NCI-H82 treated with DMSO at 0.1 percent for 48 hours (cell line): ENCODE data around the gene CD40LG.

Experiments
- DNase-seq: peaks from one replicate; lab custom pipeline; 2025; ENCODE audit not compliant: unreplicated experiment; lab: John Stamatoyannopoulos, UW

CD40LG gene

DNA sequence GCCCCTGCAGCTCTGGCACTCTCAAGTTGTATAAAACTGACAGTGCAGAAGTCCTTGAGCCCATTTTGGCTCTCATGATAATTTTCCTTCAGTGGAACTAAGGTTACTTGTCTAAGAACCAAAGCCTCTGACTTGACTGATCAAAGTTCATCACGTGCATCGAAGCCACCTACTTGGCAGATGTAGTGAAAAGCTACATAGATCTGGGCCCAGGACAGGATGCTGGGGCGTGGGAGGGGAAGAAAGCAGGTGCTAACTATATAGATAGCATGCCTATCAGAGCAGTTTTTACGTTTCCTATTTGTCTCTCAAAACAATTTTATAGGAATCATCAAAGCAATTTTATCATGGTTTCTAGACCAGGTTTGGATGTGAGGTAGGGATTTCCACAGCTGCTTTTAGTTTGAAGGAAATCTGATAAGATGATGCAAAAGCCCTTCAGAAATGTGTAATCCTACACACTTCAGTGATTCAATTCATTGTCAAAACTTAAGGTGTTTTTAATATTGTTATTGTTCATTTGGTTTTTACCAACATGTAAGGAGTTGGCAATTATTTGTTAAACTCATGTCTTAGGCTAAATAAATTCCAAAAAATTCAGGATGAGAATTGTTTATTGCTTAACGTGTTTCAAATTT, 1.2 kb upstream of the CD40LG start:
- no peak for DNase-seq

DNA sequence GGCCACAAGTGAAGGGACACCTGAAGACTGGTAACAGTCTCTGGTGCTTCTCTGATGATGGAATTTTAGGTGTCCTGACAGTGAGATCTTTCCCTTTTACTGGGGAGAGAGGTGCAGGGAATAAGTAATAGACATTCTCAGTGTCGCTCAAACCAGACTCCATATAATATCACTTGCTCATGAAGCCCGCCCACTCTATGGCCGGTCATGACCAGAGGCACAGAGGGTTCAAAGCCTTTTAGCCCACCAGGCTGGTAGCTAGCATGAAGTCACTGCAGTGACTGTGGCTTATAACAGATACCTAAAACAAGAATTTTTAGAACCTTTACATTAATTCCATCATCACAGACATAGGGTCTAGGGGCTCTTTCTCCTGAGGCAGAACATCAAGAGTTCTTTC, 2.9 kb downstream of the CD40LG start:
- no peak for DNase-seq

- no peak for DNase-seq
Observed at GRCh38 chrX:136652822-136653723, 5.1 kb downstream of the CD40LG start.

- no peak for DNase-seq
Observed at GRCh38 chrX:136656361-136656964, 8.5 kb downstream of the CD40LG start.

DNA sequence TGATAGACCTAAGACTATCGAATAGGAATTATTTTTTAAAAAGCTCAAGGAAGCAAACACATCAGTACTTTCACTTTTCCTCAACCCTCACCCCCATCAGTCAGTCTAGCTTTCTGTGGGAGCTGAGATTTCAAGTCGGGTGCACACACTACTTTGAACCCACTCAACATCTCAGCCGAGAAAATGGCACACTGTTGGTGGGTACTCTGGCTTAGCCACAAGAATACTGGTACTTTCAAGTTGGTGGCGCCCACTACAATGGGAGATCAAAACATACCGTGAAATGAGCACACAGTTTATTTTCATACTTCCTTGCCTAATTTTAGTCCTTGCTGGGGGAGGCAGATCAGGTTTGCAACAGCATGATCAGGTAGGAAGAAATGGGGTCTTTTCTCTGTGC, 10.2 kb downstream of the CD40LG start:
- no peak for DNase-seq

- no peak for DNase-seq
Observed at GRCh38 chrX:136659174-136659573, 11.2 kb downstream of the CD40LG start.

DNA sequence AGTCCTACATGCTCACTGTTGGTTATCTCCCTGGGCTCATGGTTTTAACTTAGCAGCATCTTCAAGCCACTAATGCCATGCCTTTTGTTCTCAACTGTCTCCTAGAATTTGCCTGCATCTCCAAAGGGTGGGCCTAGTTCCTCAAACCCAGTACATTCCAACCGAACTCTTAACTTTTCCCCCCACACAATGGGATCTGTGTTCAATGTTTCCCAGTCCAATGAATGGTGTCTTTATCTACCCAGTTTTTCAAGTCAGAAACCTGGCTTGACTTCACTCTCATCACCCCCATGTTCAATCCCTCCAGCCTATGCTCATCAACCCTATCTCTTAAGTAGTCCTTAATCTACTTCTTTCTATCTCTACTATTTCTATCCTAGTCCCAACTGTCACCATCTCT, 12.9 kb downstream of the CD40LG start:
- DNase-seq: no peak

- DNase-seq: no peak
Observed at GRCh38 chrX:136662104-136662503, 14.1 kb downstream of the CD40LG start.

GRCh38 chrX:136662976-136663375, 15.0 kb downstream of the CD40LG start:
- no peak for DNase-seq

GRCh38 chrX:136665258-136665900, 17.4 kb downstream of the CD40LG start:
- no peak for DNase-seq

- DNase-seq: no peak
Observed at GRCh38 chrX:136666088-136666487, 18.1 kb downstream of the CD40LG start.

- no peak for DNase-seq
Observed at GRCh38 chrX:136667446-136668168, 19.6 kb downstream of the CD40LG start.

DNA sequence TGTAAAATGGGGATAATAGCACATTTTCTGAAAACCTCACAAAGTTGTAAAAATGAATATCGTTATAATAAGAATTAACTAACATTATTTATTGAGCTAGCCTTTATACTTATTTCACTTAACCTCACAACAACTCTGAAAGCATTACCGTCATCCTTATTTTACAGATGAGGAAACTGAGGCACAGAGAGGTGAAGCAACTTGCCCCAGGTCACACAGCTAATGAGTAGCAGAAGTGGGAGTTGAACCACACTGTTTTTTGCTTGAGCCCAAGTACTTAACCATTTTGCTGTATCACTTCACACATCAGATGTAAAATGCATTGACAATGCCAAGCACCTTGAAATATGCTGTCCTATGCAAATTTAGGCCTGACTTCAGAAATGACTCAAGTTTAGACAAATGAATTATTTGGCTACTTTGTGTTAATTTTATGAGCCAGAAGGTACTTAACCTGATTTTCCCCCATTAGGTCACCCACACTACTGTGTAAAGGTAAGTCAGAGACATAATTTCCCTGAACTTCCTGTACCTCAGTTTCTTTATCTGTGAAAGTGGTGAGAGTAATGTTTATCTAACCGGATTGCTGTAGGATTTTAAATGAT, 23.1 kb downstream of the CD40LG start:
- no peak for DNase-seq

- DNase-seq: no peak
Observed at GRCh38 chrX:136674270-136674985, 26.5 kb downstream of the CD40LG start.

DNA sequence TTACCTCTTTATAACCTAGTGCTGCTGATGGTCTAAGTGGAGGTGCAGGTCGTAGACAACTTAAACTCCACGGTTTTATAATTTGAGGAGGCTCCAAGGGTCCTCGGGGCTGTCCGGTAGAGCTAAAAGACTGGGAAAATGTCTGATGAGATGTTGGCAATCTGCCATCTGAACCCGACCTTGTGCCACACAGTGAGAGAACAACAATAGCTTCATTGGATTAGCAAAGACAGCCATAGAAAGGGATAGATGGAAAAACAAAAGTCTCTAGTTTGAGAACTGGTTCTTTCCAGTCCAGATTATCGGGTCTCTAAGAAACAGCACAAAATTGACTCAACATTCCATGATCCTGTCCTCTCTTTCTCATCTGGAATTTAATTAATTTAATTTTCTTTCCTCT, 31.6 kb downstream of the CD40LG start:
- peak; percentile 90 for DNase-seq

DNA sequence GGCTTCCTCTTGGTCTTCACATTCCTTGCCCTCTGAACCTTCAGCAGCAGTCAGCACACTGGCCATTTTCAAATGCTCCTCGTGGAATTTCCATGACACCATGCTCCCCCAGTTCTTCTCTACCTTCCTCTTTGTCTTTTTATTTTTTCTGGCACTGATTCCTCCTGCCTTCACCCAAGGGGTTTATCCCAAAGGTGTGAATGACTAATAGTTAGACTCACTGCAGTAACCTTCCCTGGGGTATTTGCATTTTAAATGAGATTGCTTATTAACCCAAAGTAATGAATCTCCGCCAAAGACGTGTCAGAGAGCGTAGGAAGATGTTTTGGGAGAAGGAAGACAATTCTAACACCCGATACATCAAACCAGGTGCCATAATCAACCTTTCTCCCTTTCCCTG, 36.2 kb downstream of the CD40LG start:
- no peak for DNase-seq

DNA sequence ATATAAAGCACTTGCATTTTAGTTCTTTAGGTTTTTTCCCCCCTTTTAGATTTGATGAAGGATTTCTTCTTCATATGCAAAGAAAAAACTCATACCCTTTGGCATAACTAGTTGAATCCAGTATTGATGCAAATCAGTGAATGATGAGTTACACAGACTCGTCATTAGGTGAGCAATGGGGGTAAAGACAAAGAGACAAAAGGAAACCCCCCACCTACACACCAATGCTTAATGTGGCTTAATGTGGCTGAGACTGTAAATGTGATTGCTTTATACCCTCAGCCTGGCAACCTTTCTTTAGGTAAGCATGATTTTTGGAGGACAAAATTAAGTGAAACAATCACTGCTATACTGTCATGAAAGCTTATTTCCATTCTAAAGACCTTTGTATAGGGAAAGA, 39.5 kb downstream of the CD40LG start:
- DNase-seq: no peak

DNA sequence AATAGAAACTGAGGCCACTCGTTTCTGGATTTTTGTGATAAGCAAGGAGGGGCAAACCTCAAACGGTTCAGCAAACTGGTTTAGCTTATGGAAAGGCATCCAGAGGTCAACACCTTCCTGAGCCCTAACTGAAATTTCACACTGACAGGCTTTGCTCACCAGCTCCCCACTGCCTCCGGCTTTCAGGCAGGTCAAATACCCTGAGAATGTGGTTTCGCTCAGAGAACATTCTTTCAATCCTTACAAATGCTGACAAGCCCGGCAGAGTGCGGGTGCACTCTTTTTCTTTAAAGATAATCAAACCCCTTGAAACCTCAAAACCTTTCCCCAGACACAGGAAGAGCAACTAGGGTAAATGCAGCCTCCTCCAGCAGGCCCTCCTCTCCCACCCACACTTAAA, 41.5 kb downstream of the CD40LG start:
- no peak for DNase-seq

DNA sequence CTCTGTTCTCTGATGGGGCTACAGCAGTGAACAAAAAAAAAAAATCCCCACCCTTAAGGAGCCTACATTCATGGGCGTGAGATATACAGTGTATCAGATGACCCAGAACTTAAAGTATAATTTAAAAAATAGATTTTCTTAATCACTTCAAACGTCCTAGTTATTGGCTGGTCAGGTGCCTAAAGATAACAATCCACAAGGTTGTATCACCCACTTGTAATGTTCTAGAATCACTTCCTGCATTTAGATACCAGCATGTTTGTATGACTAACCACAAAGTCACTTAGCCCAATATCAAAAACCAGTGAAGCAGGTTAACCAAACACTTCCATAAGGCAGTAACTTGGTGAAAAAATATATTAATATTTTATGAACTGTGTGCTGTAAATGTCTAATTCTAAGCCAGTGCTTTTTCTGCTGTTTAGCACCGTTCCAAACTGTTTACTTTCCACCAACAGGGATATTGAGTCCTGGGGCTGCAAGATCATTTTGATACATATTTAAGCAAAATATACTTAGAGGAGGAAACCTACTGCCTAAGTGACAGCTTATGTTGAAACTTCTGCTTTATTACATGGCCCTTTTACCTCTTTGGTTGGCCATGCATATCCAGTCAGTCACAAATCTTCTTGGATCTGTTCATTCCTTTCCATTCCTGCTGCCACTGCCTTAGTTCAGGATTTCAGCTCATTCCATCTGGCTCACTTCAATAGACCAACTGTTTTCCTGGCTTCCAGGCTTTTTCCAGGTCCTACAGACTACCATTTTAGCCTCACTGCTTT, 43.3 kb downstream of the CD40LG start:
- DNase-seq: no peak
